PC-3 (cell line): ENCODE measurements around the gene METTL24. TPM values are rescaled to one million over a fixed set of nuclear protein-coding genes. Genes with fewer than 3 reads are reported as not detected.

ENCODE experiments used
- ATAC-seq: fragments of 200-7000 bp; cut with Tn5 transposase; 2 replicates; pipeline ENCODE4 v1.9.1; 2020; ENCODE audit warnings: mild to moderate bottlenecking, moderate library complexity
- BruUV-seq: library from RNA; stranded (reverse); fragments of 400-500 nt; replicated peaks from 2 replicates; lab custom pipeline; 2021; lab: Mats Ljungman, UMichigan
- CTCF ChIA-PET: fragments of 300-600 bp; sonication (Branson Sonifier 250); formaldehyde crosslinking; loops from one replicate; lab custom pipeline; 2022; ENCODE audit warnings: antibody characterized with exemption; lab: Charles Lee
- POLR2A ChIA-PET: fragments of 300-600 bp; sonication (Branson Sonifier 250); formaldehyde crosslinking; loops from one replicate; lab custom pipeline; 2022; ENCODE audit warnings: antibody characterized with exemption; ENCODE audit not compliant: unreplicated experiment; lab: Charles Lee
- DNase-seq: peaks from one replicate; pipeline ENCODE4 v3.0.0-alpha.2; 2015
- H2AFZ ChIP-seq: fragments of 300-600 bp; sonication (generic); 2 replicates; pipeline ENCODE4 v1.6.0; 2016; ENCODE audit warnings: antibody characterized with exemption, low read length
- H3F3A ChIP-seq: fragments of 300-600 bp; sonication (generic); one replicate; pipeline ENCODE4 v1.6.0; 2017; ENCODE audit warnings: antibody characterized with exemption, low read length, control low read depth, mild to moderate bottlenecking; ENCODE audit not compliant: unreplicated experiment
- H3K27ac ChIP-seq: fragments of 300-600 bp; sonication (generic); 2 replicates; pipeline ENCODE4 v1.5.1; 2016; ENCODE audit warnings: mild to moderate bottlenecking, low read length
- H3K27me3 ChIP-seq: fragments of 300-600 bp; sonication (generic); 2 replicates; pipeline ENCODE4 v1.6.1; 2016; ENCODE audit warnings: low read length, mixed read lengths
- H3K36me3 ChIP-seq: fragments of 300-600 bp; sonication (generic); 2 replicates; pipeline ENCODE4 v1.6.1; 2016; ENCODE audit warnings: low read depth, mixed run types, low read length, mixed read lengths
- H3K4me1 ChIP-seq: fragments of 300-600 bp; sonication (generic); 2 replicates; pipeline ENCODE4 v1.5.1; 2016; ENCODE audit warnings: low read length; ENCODE audit not compliant: insufficient read depth
- H3K4me2 ChIP-seq: fragments of 300-600 bp; sonication (generic); 2 replicates; pipeline ENCODE4 v1.6.0; 2016; ENCODE audit warnings: low read length
- H3K4me3 ChIP-seq: fragments of 300-600 bp; sonication (generic); 2 replicates; pipeline ENCODE4 v1.5.1; 2016; ENCODE audit warnings: mild to moderate bottlenecking, low read length, mixed read lengths
- H3K79me2 ChIP-seq: fragments of 300-600 bp; sonication (generic); 2 replicates; pipeline ENCODE4 v1.6.1; 2017; ENCODE audit warnings: low read length, mixed read lengths
- H3K9ac ChIP-seq: fragments of 300-600 bp; sonication (generic); 2 replicates; pipeline ENCODE4 v1.6.0; 2016; ENCODE audit warnings: mild to moderate bottlenecking, low read length
- H3K9me2 ChIP-seq: fragments of 300-600 bp; sonication (generic); replicated peaks from 2 replicates; pipeline ENCODE4 v1.6.1; 2016; ENCODE audit warnings: mixed run types, low read length, mixed read lengths
- H3K9me3 ChIP-seq: fragments of 300-600 bp; sonication (generic); 2 replicates; pipeline ENCODE4 v1.6.1; 2016; ENCODE audit warnings: low read length, mixed read lengths
- H4K20me1 ChIP-seq: fragments of 300-600 bp; sonication (generic); 2 replicates; pipeline ENCODE4 v1.6.1; 2016; ENCODE audit warnings: low read length, mixed read lengths
- EZH2 ChIP-seq: fragments of 300-600 bp; sonication (generic); IDR thresholded peaks from one replicate; pipeline ENCODE4 v1.6.1; 2017; ENCODE audit warnings: antibody characterized with exemption, mild to moderate bottlenecking, low read length; ENCODE audit not compliant: unreplicated experiment
- EZH2phosphoT487 ChIP-seq: fragments of 300-600 bp; sonication (generic); IDR thresholded peaks from 2 replicates; pipeline ENCODE4 v1.6.1; 2018; ENCODE audit warnings: mild to moderate bottlenecking, antibody characterized with exemption, low read length, borderline replicate concordance
- intact Hi-C: fragments of 100-400 bp; cut with micrococcal nuclease; formaldehyde crosslinking; loops from 2 replicates; pipeline ENCODE4 v1.9.0; 2023
- total RNA-seq: library from RNA; depleted of rRNA; stranded (reverse); fragments of >200 nt; gene quantifications from 2 replicates; pipeline ENCODE4 v1.2.3, GENCODE V29; 2014
- TF ChIP-seq, protein P1 (sequence below): fragments of 300-600 bp; sonication (generic); conservative IDR thresholded peaks from 2 replicates; pipeline ENCODE4 v1.5.1; 2017; ENCODE audit warnings: antibody characterized with exemption, low read depth, mild to moderate bottlenecking, low read length

METTL24 gene
- total RNA-seq, 1 experiment from 2014 or later = not detected

GRCh38 chr6:110359556-110359955, 1.4 kb upstream of the METTL24 start:
- H3K9me2 ChIP-seq = no peaks in the 10 kb centered on the region
- H3F3A ChIP-seq = no peaks in the 10 kb centered on the region
- H3K9ac ChIP-seq = no peak overlapping the region
- no peak overlapping the region for H3K27ac ChIP-seq
- H3K4me3 ChIP-seq = no peak overlapping the region
- no peaks in the 10 kb centered on the region for H3K9me3 ChIP-seq
- no peak for TF ChIP-seq EZH2phosphoT487
- TF ChIP-seq EZH2 = no peak
- CTCF ChIA-PET = no interaction called here
- H4K20me1 ChIP-seq = no peaks in the 10 kb centered on the region
- H3K27me3 ChIP-seq = peaks cover 52% of the 10 kb centered on the region
- intact Hi-C loops = no loop called here
- no peak for ATAC-seq
- H3K36me3 ChIP-seq = no peaks in the 10 kb centered on the region
- BruUV-seq = no TSS peak
- no peak overlapping the region for H2AFZ ChIP-seq
- DNase-seq = no peak
- no peaks in the 10 kb centered on the region for H3K4me1 ChIP-seq
- no peaks in the 10 kb centered on the region for H3K79me2 ChIP-seq
- POLR2A ChIA-PET = no interaction called here
- H3K4me2 ChIP-seq = no peak overlapping the region

GRCh38 chr6:110358553-110359160, 508 bp upstream of the METTL24 start:
- Histone ChIP-seq H3K36me3 (no peaks in the 10 kb centered on the region), H3K4me1 (no peaks in the 10 kb centered on the region), H3K9me2 (no peaks in the 10 kb centered on the region), H3K27ac (no peak overlapping the region), H4K20me1 (no peaks in the 10 kb centered on the region), H3F3A (no peaks in the 10 kb centered on the region), H3K9ac (no peak overlapping the region), H3K4me3 (no peak overlapping the region), H3K4me2 (no peak overlapping the region), H2AFZ (no peak overlapping the region), H3K27me3 (peaks cover 48% of the 10 kb centered on the region), H3K9me3 (no peaks in the 10 kb centered on the region), H3K79me2 (no peaks in the 10 kb centered on the region)
- intact Hi-C loops = no loop called here
- TF ChIP-seq EZH2 (no peak), EZH2phosphoT487 (no peak)
- TF ChIP-seq, protein P1, sequence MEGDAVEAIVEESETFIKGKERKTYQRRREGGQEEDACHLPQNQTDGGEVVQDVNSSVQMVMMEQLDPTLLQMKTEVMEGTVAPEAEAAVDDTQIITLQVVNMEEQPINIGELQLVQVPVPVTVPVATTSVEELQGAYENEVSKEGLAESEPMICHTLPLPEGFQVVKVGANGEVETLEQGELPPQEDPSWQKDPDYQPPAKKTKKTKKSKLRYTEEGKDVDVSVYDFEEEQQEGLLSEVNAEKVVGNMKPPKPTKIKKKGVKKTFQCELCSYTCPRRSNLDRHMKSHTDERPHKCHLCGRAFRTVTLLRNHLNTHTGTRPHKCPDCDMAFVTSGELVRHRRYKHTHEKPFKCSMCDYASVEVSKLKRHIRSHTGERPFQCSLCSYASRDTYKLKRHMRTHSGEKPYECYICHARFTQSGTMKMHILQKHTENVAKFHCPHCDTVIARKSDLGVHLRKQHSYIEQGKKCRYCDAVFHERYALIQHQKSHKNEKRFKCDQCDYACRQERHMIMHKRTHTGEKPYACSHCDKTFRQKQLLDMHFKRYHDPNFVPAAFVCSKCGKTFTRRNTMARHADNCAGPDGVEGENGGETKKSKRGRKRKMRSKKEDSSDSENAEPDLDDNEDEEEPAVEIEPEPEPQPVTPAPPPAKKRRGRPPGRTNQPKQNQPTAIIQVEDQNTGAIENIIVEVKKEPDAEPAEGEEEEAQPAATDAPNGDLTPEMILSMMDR = no peak
- CTCF ChIA-PET = no interaction called here
- no peak for ATAC-seq
- POLR2A ChIA-PET = no interaction called here
- no TSS peak for BruUV-seq
- no peak for DNase-seq

DNA sequence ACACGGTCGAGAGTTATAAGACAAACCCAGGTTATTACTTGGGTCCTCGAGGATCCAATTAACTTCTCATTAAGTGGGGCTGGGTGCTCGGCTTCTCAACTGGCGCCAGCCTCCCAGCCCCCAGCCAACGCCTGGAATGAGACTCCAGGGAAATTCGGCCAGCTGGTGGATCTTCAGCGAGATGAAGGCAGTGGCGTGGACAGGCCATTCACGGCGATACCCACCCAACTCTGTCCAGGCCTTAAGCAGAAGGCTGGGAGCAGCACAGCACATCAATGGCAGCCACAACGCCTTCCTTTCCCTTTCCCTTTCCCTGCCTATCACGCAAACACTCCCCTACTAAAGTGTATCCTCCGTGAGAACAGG, 868 bp downstream of the METTL24 start:
- DNase-seq (no peak), ATAC-seq (no peak)
- Histone ChIP-seq H3K9me2 (no peaks in the 10 kb centered on the region), H3K27me3 (peaks cover 38% of the 10 kb centered on the region), H3K4me1 (no peaks in the 10 kb centered on the region), H3K36me3 (no peaks in the 10 kb centered on the region), H4K20me1 (no peaks in the 10 kb centered on the region), H3K27ac (no peak overlapping the region), H3K4me2 (no peak overlapping the region), H3K9me3 (no peaks in the 10 kb centered on the region), H3F3A (no peaks in the 10 kb centered on the region), H3K9ac (no peak overlapping the region), H2AFZ (no peak overlapping the region), H3K4me3 (no peak overlapping the region), H3K79me2 (no peaks in the 10 kb centered on the region)
- ChIA-PET POLR2A (no interaction called here), CTCF (no interaction called here)
- intact Hi-C loops = no loop called here
- BruUV-seq = no TSS peak
- TF ChIP-seq, protein P1 = no peak
- TF ChIP-seq EZH2phosphoT487 = no peak
- TF ChIP-seq EZH2 = no peak
